OCI-LY1 (cell line): ENCODE data around the gene TGFBRAP1.

Source experiments
- H2AFZ ChIP-seq: fragments of 200-600 bp; sonication (generic), shearing (Covaris generic); 2 replicates; pipeline ENCODE4 v1.6.0; 2014; ENCODE audit warnings: antibody characterized with exemption, mild to moderate bottlenecking, low read length
- H3F3A ChIP-seq: fragments of 200-600 bp; sonication (generic), shearing (Covaris generic); 2 replicates; pipeline ENCODE4 v1.6.0; 2014; ENCODE audit warnings: mild to moderate bottlenecking, antibody characterized with exemption, low read length, moderate library complexity; ENCODE audit not compliant: insufficient read depth
- H3K27ac ChIP-seq: fragments of 200-600 bp; sonication (generic); 2 replicates; pipeline ENCODE4 v1.5.1; 2014; ENCODE audit warnings: low read length, mixed run types, mild to moderate bottlenecking, low read depth; ENCODE audit not compliant: poor library complexity, severe bottlenecking
- H3K27me3 ChIP-seq: fragments of 200-600 bp; sonication (generic); 2 replicates; pipeline ENCODE4 v1.6.0; 2014; ENCODE audit warnings: antibody characterized with exemption, mild to moderate bottlenecking, low read length, moderate library complexity; ENCODE audit not compliant: insufficient read depth
- H3K36me3 ChIP-seq: fragments of 200-600 bp; sonication (generic); 2 replicates; pipeline ENCODE4 v1.6.1; 2014; ENCODE audit warnings: mild to moderate bottlenecking, antibody characterized with exemption, low read length, moderate library complexity, mixed read lengths; ENCODE audit not compliant: insufficient read depth
- H3K4me1 ChIP-seq: fragments of 200-600 bp; sonication (generic); 2 replicates; pipeline ENCODE4 v1.5.1; 2014; ENCODE audit warnings: mild to moderate bottlenecking, low read length, moderate library complexity; ENCODE audit not compliant: insufficient read depth, severe bottlenecking
- H3K4me2 ChIP-seq: fragments of 200-600 bp; sonication (generic), shearing (Covaris generic); 2 replicates; pipeline ENCODE4 v1.6.1; 2014; ENCODE audit warnings: low read length
- H3K4me3 ChIP-seq: fragments of 200-600 bp; sonication (generic); 2 replicates; pipeline ENCODE4 v1.5.1; 2014; ENCODE audit warnings: low read length, low read depth, mild to moderate bottlenecking, mixed read lengths; ENCODE audit not compliant: poor library complexity, severe bottlenecking
- H3K79me2 ChIP-seq: fragments of 200-600 bp; shearing (Covaris generic); 2 replicates; pipeline ENCODE4 v1.6.1; 2016; ENCODE audit warnings: mixed run types, low read length, mixed read lengths; ENCODE audit not compliant: insufficient read depth
- H3K9ac ChIP-seq: fragments of 200-600 bp; sonication (generic), shearing (Covaris generic); 2 replicates; pipeline ENCODE4 v1.6.1; 2014; ENCODE audit warnings: mild to moderate bottlenecking, low read length, mixed read lengths
- H3K9me2 ChIP-seq: fragments of 200-600 bp; sonication (generic), shearing (Covaris generic); 2 replicates; pipeline ENCODE4 v1.6.1; 2014; ENCODE audit warnings: low read depth, mild to moderate bottlenecking, low read length, mixed read lengths
- H3K9me3 ChIP-seq: fragments of 200-600 bp; shearing (Covaris generic); 2 replicates; pipeline ENCODE4 v1.6.1; 2014; ENCODE audit warnings: low read length, mixed read lengths
- H4K20me1 ChIP-seq: fragments of 200-600 bp; sonication (generic), shearing (Covaris generic); 2 replicates; pipeline ENCODE4 v1.6.0; 2016; ENCODE audit warnings: mild to moderate bottlenecking, low read length; ENCODE audit not compliant: insufficient read depth
- EZH2 ChIP-seq: fragments of 200-600 bp; sonication (generic), shearing (Covaris generic); IDR thresholded peaks from 2 replicates; pipeline ENCODE4 v1.8.0; 2017; ENCODE audit warnings: borderline replicate concordance, mixed run types, mild to moderate bottlenecking, antibody characterized with exemption, low read length, moderate library complexity, mixed read lengths
- TF ChIP-seq, protein P1 (sequence below): fragments of 200-600 bp; sonication (generic), shearing (Covaris generic); IDR thresholded peaks from 2 replicates; pipeline ENCODE4 v1.5.1; 2017; ENCODE audit warnings: mild to moderate bottlenecking, antibody characterized with exemption, low read length, moderate library complexity, mixed read lengths

The TGFBRAP1 gene

DNA sequence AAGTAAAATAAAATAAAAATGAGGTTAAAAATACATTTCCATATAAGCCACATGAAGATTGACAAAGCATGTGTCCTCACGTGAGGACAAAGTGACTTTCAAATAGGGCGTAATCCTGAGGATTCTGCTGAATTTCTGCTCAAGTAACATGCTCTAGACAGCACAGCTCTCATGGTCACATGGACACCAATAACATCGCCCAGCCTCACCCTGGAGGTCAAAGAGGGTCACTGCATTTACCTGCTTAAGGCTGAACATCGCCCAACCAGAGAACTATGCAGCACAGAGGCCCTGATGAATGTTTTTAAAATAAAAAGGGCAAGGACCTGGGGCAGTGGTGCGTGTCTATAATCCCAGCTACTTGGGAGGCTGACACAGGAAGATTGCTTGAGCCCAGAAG lies 30.2 kb downstream of the TGFBRAP1 start:
- no peaks in the 10 kb centered on the region for H3K9me3 ChIP-seq
- H3K9me2 ChIP-seq: no peaks in the 10 kb centered on the region
- no peak overlapping the region for H3K27ac ChIP-seq
- H3K4me2 ChIP-seq: no peak overlapping the region
- no peaks in the 10 kb centered on the region for H3F3A ChIP-seq
- no peak overlapping the region for H3K4me3 ChIP-seq
- H3K9ac ChIP-seq: no peak overlapping the region
- H4K20me1 ChIP-seq: no peaks in the 10 kb centered on the region
- no peaks in the 10 kb centered on the region for H3K4me1 ChIP-seq
- H3K27me3 ChIP-seq: no peaks in the 10 kb centered on the region
- H3K79me2 ChIP-seq: peaks cover 31% of the 10 kb centered on the region
- TF ChIP-seq, protein P1, sequence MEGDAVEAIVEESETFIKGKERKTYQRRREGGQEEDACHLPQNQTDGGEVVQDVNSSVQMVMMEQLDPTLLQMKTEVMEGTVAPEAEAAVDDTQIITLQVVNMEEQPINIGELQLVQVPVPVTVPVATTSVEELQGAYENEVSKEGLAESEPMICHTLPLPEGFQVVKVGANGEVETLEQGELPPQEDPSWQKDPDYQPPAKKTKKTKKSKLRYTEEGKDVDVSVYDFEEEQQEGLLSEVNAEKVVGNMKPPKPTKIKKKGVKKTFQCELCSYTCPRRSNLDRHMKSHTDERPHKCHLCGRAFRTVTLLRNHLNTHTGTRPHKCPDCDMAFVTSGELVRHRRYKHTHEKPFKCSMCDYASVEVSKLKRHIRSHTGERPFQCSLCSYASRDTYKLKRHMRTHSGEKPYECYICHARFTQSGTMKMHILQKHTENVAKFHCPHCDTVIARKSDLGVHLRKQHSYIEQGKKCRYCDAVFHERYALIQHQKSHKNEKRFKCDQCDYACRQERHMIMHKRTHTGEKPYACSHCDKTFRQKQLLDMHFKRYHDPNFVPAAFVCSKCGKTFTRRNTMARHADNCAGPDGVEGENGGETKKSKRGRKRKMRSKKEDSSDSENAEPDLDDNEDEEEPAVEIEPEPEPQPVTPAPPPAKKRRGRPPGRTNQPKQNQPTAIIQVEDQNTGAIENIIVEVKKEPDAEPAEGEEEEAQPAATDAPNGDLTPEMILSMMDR: no peak; the same call in 1 of the 2 replicates
- TF ChIP-seq EZH2: no peak
- H2AFZ ChIP-seq: no peak overlapping the region
- peaks cover 58% of the 10 kb centered on the region for H3K36me3 ChIP-seq

DNA sequence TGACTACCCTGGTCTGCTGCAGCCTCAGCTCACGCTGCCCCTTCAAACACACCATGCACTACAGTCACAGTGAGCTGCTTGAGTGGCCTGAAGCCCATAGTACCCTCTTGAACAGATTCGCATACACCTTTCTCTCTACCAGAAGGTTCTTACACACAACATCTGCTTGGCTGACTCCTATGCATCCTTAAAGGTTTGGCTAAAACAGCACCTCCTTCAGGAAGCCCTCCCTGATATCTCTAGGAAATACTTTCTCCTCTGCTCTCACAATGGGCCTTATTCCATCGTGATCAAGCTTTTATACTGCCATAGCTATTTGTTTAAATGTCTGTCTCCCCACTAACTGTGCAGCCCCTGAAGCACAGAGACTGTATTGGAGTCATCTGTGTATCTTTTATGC lies 31.5 kb downstream of the TGFBRAP1 start:
- Histone ChIP-seq H3K9me2 (no peaks in the 10 kb centered on the region), H3K36me3 (peaks cover 60% of the 10 kb centered on the region), H3F3A (no peaks in the 10 kb centered on the region), H3K27me3 (no peaks in the 10 kb centered on the region), H3K79me2 (peaks cover 18% of the 10 kb centered on the region), H4K20me1 (no peaks in the 10 kb centered on the region), H2AFZ (no peak overlapping the region), H3K4me2 (no peak overlapping the region), H3K4me3 (no peak overlapping the region), H3K9ac (no peak overlapping the region), H3K9me3 (no peaks in the 10 kb centered on the region), H3K27ac (no peak overlapping the region), H3K4me1 (no peaks in the 10 kb centered on the region)
- TF ChIP-seq, protein P1: no peak
- no peak for TF ChIP-seq EZH2

DNA sequence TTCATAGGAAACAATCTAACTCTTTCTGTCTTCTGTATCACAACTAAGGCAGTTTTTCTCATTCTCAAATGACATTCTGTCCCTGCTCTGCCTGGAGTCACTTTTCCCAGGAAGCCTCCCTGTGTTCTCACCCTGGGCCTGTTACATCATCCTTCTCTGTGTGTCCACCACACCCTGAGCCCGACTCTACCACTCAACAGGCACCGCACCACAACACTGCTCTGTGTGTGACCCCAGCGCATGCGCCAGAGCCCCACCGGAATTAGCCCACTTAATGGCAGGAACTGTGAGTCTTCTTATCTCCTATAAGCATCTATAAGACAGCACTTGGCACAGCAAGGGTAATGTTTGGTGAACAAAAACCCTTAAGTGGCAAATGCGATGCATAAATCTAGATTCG lies 32.3 kb downstream of the TGFBRAP1 start:
- Histone ChIP-seq H3K36me3 (peaks cover 57% of the 10 kb centered on the region), H3K27ac (no peak overlapping the region), H3K4me3 (no peak overlapping the region), H3K27me3 (no peaks in the 10 kb centered on the region), H3K4me2 (no peak overlapping the region), H3K79me2 (peaks cover 10% of the 10 kb centered on the region), H3K9ac (no peak overlapping the region), H3F3A (no peaks in the 10 kb centered on the region), H4K20me1 (no peaks in the 10 kb centered on the region), H3K9me3 (no peaks in the 10 kb centered on the region), H2AFZ (no peak overlapping the region), H3K9me2 (no peaks in the 10 kb centered on the region), H3K4me1 (no peaks in the 10 kb centered on the region)
- TF ChIP-seq, protein P1: no peak
- TF ChIP-seq EZH2: no peak
